Right kidney (tissue), 1 donor: Measurements from ENCODE around the gene ZBTB20.

Experiments
- DNase-seq: peaks from one replicate; pipeline ENCODE4 v3.0.0-alpha.2; 2016

ZBTB20 gene

DNA sequence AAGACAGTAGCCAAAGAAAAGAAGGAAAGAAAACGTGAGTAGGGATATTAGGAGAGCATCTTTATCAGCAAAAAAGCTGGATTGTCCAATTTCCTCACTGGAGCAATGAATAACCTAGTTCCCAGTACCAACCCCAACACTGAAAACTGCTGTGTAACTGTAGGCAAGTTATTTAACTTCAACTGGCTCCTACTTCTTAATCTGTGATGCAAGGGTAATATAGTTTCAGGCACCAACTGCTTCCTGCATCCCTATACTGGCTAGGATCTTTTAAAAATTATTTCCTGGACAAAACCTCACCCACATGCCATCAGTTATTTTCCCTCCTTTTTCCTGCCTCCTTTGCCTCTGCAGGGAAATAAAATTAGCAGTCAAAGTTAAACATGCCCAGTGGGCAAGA lies 59.6 kb downstream of the ZBTB20 start:
- DNase-seq: no peak

- DNase-seq: no peak
Measured at GRCh38 chr3:115086344-115086743, 60.7 kb downstream of the ZBTB20 start.

DNA sequence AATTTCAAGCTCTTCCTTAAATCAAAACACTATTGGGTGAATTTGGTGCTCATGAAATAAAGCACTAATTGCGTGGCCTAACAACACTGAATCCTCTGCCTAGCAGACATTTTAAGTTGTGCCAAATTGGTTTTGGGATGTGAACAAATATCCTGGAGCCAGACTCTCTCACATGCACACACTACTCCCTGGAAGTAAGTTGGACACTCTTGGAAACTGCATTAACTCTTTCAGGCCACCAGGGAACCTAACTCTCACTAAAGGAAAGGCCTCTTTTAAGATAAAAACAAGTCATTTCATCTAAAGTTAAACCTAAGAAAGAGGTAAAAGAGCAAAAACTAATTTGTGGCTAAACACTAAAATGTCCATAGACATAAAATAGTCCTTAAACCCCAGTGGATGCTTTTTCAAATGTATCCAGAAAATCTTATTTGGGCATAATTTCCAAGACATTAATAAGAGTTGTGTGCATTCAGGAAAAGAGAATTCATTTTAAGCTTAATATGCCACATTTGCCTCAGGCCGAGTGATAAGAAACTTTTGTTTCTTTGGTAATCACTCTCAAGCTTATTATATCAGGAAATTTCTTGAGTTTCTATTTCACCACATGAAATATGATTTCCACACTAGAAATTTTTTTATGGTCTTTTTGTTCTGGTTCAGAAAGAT lies 61.8 kb downstream of the ZBTB20 start:
- no peak for DNase-seq

DNA sequence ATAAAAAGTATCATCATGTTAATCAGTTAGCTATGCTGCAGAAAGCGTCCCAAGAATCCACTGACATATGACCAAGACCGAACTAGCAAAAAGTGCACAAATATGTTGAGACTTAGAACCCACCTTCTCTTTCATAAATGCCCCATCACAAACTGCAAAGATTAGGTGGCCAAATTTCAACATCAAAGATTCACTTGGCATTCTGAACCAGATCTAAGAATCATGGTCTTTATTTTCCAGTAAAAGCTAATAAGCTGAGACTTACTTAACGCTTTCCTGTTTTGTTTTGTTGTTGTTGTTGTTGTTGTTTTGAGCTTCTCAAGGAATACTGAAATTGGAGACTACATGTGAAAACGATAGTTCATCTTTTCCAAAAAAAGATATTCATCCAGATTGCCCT lies 62.4 kb downstream of the ZBTB20 start:
- DNase-seq: no peak

- no peak for DNase-seq
Measured at GRCh38 chr3:115082260-115082659, 64.8 kb downstream of the ZBTB20 start.

DNA sequence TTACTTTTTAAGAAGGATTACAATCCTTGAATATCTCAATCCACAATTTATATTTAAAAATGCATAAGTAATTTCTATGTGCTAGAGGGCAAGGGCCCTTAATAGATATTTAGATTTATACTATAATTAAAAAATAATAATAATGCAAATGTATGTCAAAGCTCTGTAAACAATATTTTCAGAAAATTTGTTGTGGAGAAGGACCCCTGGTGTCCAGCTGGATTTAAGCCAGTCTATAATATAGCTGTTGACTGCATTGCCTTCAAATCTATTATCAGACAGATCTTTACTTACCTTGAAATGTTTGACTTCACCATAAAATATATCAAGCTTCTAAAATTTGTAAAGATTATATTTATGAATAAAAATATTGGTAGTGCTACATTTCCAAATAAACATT lies 65.6 kb downstream of the ZBTB20 start:
- DNase-seq: no peak

- DNase-seq: no peak
Measured at GRCh38 chr3:115077501-115078250, 69.4 kb downstream of the ZBTB20 start.

- DNase-seq: no peak
Measured at GRCh38 chr3:115074502-115074901, 72.6 kb downstream of the ZBTB20 start.

DNA sequence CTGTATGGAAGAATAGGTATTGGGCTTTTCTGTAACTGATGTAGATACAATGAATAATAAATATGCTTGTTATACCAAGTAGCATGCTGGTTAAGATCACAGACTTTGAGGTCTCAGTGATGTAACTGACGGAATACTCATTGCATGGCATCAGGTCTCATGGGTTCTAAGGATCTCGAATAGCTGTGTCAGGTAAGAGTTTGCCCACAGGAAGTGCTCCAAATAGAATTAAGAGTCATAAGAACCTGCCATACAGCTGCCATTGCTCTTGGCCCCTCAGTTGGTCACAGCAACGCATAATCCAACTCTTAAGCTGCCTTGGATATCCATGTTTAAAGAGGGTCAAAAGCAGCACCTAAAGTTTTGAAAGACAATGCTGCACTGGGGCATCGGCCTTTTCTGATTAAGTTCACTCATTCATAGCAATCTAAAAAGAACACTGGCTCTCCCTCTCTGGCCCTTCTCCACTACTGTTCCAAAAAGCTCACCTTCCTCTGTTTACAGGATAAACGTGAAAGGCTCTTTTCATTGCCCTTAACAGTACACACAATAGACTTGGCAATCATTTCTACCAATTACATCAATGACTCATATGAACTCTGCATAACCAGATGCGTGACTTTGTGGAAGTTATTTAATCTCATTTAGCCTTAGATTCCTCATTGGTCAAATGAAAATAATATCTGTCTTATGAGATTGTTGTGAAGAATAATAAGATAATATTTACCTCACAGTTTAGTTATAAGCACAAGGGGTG lies 74.6 kb downstream of the ZBTB20 start:
- no peak for DNase-seq

DNA sequence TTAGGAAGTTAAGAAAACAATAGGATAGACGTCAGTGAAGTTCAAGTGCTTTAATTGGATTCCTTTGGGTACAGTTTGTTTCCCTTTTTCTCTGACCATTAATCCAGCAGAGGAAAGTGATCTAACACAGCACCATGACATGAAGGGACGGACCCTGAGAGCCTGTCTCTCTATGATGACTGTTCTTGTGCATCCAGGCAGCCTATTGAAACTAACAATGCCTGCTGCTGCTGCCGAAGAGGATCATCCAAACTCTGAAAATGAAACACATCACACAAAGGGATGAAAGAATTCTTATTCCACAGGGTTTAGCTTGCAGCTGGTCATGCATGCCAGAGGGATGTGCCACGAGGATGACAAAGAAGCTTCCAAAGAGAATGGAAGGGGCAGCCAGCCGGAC lies 75.5 kb downstream of the ZBTB20 start:
- DNase-seq: peak; percentile 22

DNA sequence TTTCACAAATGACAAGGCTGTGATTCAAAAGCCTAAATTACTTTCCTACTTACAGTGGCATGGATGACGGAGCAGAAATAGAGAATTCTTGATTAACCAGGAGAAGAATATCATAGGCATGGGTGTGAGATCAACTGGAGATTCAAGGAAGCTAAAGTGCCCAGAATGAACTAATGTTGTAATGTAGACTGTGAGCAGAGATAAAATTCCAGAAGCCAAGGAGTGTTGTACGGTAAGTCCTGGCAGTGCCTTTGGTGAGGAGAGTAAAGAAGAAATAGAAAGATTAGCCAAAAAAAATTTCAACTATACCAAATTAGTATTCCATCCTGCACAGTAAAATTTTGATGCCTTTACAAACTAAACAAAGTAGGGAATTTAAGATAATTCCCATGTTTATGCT lies 75.9 kb downstream of the ZBTB20 start:
- peak; percentile 15 for DNase-seq

DNA sequence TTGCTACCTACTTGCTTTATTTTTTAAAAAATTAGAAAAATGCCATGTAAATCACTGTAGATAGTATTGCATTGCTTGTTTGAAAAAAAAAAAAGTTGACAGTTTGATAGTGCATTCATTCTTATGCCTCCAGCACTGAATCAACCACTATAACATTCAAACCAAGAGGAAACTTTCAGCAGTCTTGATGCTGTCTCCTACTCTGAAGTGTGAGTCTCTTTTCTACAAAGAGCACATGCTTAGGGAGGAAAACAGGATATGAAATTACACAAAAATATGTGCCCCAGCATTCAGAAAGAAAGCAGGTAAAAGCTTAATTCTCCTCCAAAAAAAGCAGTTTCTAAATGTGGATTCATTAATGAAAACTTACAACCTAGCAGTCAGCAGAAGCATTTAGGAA lies 78.3 kb downstream of the ZBTB20 start:
- no peak for DNase-seq

DNA sequence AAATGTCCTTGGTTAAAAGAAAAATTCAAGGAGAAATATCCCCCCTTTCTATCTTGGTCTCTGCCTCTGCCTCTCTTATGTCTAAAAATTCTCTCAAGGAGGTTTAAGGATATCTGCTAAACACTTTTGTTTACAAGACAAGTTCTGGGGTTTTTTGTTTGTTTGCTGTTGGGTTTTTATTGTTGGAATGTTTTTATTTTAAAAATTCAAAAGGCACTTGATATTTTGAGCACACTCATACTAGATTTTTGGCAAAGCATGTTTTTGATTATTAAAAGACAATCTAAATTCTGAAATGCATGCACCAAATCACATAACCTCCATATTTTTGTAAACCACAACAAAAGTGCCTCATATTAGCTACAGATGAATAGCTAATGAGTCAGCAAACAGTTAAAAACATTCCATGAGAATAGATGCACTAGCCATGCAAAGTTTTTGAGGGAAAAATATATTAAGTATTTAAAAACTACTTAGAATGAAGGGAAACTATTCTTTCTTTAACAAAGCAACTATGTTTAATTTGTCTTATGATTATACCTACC lies 84.6 kb downstream of the ZBTB20 start:
- DNase-seq: no peak

- no peak for DNase-seq
Measured at GRCh38 chr3:115062009-115062408, 85.1 kb downstream of the ZBTB20 start.

GRCh38 chr3:115052906-115053305 lies 94.2 kb downstream of the ZBTB20 start:
- no peak for DNase-seq

GRCh38 chr3:115042351-115042750 lies 104.7 kb downstream of the ZBTB20 start:
- no peak for DNase-seq

DNA sequence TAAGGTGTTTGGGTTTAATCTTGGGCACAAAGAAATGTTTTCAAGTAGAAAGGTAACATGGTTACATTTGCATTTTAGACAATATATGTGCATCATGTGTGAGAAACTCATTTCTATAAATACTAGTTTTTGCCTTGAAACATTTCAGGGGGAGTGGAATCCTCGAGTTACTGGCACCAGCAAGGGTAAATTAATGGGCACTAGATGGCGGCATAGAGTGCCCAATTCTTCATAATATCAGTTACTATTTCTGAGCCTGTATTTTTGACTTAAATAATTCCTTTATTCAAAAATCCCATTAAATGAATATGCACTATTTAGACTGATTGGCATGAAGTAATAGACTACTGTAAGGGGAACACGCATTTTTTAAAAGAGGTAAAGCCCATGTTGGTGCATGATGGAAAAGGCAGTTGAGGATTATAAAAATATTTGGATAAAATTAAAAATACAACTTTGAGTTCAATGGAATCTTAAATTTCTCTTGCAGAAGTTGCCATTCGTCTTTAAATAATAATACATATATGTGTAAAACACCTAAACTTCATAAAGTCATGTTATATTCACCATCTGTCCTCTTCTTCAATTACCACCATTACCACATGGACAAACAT lies 106.3 kb downstream of the ZBTB20 start:
- no peak for DNase-seq

DNA sequence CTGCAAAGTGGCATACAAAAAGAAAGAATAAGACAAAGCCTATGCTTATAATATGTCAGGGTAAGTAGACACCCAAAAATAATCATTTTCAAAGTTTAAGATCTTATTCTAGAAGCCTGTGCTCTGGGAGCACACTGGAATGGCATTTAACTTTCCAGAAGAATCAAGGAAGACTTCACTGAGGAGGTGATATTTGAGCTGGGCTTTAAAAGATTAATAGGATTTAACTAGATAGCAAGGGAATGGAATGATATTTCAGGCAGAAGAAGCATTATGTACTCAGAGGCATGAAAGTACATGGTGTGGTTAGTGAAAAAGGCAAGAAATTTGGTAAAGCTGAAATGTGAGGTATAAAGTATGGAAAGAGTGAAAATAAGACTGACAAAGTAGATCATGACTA lies 106.8 kb downstream of the ZBTB20 start:
- no peak for DNase-seq

DNA sequence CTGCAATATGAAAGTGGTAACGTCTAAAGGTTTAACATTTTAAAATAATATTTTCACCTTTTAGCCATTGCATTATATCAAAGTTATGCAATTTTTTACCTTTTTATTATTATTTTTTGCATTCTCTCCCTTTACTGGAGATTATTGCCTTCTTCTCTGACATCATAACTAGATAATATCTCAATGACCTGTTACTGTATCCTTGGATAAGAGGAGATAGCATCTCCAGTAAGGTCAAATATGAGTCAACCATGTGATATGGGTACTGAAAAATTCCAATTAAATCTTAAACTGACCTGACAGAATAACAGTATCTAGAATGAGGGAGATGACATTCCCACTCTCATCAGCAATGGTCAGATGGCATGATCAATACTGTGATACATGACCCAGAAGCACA lies 108.3 kb downstream of the ZBTB20 start:
- DNase-seq: no peak

DNA sequence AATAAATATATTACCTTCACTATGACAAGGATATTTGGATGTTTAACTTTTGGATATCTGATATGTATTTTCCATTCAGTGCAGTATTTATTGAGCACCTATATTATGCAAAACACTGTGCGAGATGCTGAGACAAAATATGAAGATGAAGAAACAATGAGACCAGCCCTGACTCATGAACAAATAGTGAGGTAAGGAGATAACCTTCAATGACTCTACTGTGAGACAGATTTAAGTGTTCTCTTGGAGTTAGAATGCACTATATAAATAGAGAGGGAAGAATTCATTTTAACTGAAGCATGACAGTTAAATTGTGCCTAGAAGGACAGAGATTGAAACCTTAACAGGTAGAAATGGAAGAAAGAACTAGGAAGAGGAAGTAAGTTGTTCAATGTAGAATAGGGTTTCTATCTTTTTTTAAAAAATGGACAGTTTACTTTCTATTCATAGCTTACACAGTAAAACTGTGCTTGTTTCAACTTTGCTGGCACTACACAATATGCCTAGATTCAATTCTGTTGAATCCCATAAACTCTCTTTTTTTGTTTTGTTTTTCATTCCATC lies 124.2 kb downstream of the ZBTB20 start:
- DNase-seq: no peak

- no peak for DNase-seq
Measured at GRCh38 chr3:115022199-115022598, 124.9 kb downstream of the ZBTB20 start.

GRCh38 chr3:115021061-115021460 lies 126.0 kb downstream of the ZBTB20 start:
- no peak for DNase-seq
